Retinal pigment epithelial cell (primary cell): ENCODE data around the gene HOMER3.
"Not testable (repeated sequence)": the region's sequence is repeated elsewhere in the genome, so short reads cannot be mapped to it uniquely, and the experiment has no call there.

Source experiments
- DNase-seq: peaks from one replicate; pipeline ENCODE4 v3.0.0-alpha.2; 2010; ENCODE audit warnings: low read depth
- H3K4me3 ChIP-seq: 2 replicates; pipeline ENCODE4 v1.5.1; 2011; ENCODE audit warnings: mild to moderate bottlenecking, low read length, control low read depth, moderate library complexity
- TF ChIP-seq, protein P1 (sequence below): conservative IDR thresholded peaks from 2 replicates; pipeline ENCODE4 v1.5.1; 2011; ENCODE audit warnings: low read depth, low read length, control low read depth, inconsistent platforms

Gene HOMER3

DNA sequence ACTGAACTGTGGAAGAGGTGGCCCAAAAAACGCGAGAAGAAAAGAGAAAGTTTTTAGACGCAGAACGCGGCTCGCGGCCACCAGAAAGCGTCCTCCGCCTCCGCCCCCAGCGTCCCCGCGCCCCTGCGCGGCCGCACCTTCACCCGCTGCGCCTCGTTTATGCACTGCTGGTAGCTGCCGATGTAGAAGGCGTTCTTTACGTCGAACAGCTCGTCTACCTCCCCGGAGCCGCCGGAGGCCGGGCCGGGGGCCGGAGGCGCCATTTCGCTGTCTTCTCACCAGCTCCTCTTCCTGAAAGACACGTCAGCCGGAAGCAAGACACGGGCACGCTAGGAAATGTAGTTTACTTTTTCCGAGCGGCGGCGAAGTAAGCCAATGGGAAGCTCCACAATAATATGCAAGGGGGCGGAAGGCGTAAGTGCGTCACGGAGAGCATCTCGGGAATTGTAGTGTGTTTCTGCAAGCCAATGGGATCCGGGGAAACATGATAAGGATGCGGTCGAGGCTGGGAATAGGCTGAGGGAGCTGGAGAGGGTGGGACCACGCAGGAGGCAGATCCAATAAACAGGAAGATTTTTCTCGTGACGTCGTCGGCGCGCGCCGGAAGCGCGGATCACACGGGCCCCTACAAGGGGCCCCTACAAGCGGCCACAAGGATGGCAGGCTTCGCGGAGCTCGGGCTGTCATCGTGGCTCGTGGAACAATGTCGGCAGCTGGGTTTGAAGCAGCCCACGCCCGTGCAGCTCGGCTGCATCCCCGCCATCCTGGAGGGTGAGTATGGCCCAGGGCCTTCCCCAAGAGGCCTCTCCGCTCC is 21.7 kb downstream of the HOMER3 start, which contains the start of the genes COPE and DDX49:
Gene COPE (minus strand): TSS at position 302 of the 814 bp plus-strand sequence. CDS start 39 bp downstream, at position 263.
Gene DDX49 (plus strand): TSS at position 630 of the 814 bp plus-strand sequence. CDS start 27 bp downstream, at position 657.
- TF ChIP-seq, protein P1, sequence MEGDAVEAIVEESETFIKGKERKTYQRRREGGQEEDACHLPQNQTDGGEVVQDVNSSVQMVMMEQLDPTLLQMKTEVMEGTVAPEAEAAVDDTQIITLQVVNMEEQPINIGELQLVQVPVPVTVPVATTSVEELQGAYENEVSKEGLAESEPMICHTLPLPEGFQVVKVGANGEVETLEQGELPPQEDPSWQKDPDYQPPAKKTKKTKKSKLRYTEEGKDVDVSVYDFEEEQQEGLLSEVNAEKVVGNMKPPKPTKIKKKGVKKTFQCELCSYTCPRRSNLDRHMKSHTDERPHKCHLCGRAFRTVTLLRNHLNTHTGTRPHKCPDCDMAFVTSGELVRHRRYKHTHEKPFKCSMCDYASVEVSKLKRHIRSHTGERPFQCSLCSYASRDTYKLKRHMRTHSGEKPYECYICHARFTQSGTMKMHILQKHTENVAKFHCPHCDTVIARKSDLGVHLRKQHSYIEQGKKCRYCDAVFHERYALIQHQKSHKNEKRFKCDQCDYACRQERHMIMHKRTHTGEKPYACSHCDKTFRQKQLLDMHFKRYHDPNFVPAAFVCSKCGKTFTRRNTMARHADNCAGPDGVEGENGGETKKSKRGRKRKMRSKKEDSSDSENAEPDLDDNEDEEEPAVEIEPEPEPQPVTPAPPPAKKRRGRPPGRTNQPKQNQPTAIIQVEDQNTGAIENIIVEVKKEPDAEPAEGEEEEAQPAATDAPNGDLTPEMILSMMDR: no peak
- peak; percentile 99 for DNase-seq
- peak within 1 kb of the TSS; percentile 100 for H3K4me3 ChIP-seq

DNA sequence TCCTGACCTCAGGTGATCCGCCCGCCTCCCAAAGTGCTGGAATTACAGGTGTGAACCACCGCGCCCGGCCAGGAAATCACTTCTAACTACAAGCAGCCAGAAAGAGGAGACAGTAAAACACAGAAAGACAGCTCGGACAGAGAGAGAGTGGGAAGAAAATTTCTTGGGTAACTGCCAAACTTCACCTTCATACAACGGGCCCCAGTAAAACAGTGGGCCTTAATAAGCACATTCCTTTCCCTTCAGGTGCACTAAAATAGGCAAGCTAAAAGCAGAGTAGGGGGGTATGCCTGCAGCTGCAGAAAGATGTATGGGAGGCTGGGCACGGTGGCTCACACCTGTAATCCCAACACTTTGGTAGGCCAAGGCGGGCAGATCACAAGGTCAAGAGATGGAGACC is 23.4 kb downstream of the HOMER3 start:
- not testable (repeated sequence) for H3K4me3 ChIP-seq, DNase-seq

DNA sequence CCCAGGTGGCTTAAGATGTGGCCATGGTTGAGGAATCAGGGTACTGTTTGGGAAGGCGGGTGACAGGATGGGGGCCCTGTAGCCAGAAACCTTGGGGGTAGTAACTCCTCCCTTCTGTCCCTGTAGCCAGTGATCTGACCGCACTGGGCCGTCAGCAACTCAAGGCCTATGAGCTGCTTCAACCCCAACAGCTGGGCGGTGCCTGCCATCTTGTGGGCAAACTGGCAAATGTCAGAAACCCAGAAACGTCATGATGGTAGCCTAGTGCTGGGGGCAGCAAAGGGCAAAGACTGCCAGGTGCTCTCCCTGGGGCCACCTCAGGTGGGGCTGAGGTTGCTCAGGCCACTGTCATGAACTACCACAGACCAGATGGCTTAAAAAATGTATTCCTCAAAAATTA is 25.4 kb downstream of the HOMER3 start:
- no peak overlapping the region for H3K4me3 ChIP-seq
- DNase-seq: no peak
- TF ChIP-seq, protein P1: peak; percentile 44

DNA sequence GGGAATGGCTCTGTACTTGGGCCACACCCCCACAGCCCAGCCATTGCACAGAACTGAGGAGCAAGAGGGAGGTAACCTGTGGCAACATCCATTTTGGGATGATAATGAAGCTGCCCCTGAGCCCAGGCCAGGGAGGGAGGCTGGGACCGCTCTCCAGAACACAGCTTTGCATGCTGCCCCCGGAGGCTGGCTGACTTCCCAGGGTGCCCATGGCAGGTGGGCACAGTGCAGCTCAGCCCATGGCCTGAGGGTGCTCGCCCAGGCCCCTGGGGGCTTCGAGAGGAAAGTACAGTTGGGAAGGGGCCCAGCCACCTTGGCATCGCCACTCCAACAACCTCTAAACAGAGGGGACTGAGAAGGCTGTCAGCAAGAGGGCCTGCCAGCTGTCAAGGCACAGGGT is 27.6 kb downstream of the HOMER3 start:
- DNase-seq: no peak
- no peak overlapping the region for H3K4me3 ChIP-seq
- TF ChIP-seq, protein P1: no peak

DNA sequence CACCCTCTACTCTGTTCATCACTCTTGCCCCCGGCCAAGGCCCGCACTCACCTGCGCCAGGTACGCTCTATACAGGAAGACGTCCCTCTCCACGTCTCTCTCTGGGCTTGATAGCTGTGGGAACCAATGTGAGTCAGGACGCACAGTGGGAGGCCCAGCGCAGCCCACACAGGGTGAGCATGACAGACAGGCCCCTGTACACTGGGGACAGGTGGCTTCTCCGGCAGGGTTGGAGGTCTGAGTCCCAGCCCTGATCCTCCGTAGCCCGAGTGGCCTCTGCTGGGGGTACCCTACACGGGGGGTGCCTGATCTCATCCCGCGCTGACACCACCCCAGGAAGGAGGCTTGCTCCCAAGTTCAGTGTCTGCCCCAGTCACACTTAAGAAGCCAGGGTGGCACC is 28.1 kb downstream of the HOMER3 start:
- no peak overlapping the region for H3K4me3 ChIP-seq
- TF ChIP-seq, protein P1: no peak
- DNase-seq: no peak

DNA sequence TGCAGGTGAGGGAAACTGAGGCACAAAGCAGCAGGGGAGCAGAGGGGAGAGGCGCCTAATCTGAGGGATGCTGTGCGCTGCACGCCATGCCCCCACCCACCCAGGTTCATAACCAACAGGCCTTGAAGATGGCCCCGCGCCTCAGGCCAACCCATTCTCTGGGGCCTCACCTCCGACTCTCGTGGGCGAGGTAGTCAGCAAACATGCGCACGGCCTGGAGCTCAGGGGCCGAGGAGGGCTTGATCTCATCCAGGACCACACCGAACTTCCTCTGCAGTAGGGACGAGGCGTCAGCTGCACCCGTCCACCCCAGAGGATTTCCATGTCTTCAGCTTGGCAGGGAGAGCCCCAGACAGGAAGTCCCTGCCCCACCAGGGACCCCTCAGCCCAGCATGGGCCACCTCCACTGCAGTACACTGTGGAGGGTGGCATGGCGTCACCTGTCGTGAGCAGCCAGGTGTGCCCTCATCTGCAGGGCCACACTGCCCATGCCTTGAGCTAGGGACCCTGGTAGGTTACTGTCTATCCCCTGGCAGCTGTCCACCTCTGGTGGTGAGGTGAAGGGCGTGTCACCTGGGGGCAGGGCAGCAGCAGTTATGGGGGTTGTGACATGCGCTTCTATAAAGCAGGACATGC is 30.1 kb downstream of the HOMER3 start:
- no peak for DNase-seq
- no peak overlapping the region for H3K4me3 ChIP-seq
- TF ChIP-seq, protein P1: no peak

DNA sequence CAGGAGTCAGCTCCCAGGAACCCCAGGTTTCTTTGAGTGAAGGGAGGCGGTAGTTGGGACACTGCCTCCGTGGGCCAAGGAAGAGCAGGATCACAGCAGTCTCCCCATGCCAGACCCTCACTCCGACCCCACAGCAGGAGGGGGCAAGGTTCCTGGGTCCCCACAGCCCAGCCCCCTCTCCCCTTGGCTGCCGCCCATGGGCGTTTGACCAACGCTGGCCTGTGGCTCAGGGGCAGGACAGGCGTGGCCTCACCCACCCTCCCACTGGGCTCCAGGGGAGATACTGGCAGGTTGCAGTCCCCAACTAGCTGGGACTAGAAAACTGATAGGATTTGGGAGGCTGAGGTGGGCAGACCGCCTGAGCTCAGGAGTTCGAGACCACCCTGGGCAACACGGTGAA is 31.0 kb downstream of the HOMER3 start:
- H3K4me3 ChIP-seq: no peak overlapping the region
- no peak for DNase-seq
- TF ChIP-seq, protein P1: no peak
